Forelimb muscle (tissue), 1 donor: Measurements from ENCODE around the gene LONRF2. TPM values are rescaled to one million over a fixed set of nuclear protein-coding genes. Genes with fewer than 3 reads are reported as not detected.

Experiments
- DNase-seq: peaks from one replicate; pipeline ENCODE4 v3.0.0-alpha.2; 2013; ENCODE audit warnings: low read depth
- polyA plus RNA-seq: library from polyadenylated mRNA; unstranded; fragments of 120-200 nt; gene quantifications from one replicate; pipeline ENCODE4 v1.2.1, GENCODE V29; 2013; ENCODE audit not compliant: insufficient read length

LONRF2 gene
- polyA plus RNA-seq, 1 donor, result 1.5 TPM

DNA sequence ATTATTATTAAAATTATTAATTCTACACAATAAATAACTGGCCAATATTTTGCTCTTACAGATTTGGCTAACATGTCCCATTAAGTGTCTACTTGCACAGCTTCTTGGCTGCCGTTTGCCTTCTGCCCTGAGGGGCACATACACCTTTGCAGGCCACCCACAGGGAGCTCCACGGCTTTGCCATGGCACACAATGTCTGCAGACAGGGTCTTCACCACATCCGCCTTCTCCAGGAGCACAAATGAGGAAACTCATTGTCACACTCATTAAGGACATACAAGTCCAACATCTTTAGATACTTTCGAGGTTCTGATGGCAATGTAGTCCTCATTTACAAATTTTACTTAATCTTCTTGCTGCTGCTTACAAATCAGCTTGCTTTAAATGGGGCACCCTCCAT lies 45.6 kb downstream of the LONRF2 start:
- DNase-seq, result no peak

DNA sequence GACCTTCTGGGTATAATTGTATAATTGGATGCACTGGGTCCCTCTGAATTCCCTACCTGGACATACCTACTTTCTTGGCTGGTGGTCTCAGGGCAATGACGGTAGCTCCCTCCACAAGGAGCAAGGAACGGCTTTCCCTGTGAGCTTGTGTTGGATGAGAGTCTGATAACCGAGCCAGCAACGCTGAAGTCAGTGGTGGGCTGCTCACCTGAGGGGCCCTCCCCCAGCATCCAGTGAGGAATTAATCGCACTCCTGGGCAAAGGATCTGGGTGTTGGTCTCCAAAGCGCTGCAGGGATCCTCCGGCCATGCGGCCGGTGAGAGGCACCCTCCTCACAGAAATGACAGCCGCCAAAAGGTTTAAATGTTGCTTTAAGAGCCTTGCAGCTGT lies 47.1 kb downstream of the LONRF2 start:
- no peak for DNase-seq

DNA sequence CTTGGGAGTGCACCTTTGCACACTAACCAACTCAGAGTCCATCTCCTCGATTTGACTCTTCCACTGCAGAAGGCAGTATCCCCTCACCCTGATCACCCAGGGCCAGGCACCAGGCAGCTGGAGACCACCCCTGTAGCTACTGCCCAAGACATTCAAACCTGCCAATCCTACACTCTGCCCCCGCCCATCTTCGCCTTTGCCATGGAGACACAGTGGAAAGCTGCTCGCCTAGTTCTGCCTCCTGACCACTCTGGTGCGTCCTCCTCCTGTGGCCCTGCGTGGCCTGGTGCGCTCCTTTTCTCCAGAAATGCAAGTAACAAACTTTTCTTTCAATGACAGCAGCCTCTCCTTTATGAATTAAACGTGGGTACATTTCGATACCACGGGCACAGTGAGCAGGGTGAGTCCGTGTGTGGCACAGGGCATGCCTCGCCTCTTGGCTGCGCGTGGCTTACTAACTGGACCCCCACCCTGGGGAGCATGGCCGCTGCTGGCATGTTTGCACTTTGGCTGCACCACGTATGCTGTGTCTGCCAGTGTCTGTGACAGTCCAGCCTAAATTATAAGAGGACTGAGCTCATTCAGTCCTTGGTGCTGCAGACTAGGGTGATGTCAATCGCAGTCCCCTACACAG lies 47.6 kb downstream of the LONRF2 start:
- no peak for DNase-seq

DNA sequence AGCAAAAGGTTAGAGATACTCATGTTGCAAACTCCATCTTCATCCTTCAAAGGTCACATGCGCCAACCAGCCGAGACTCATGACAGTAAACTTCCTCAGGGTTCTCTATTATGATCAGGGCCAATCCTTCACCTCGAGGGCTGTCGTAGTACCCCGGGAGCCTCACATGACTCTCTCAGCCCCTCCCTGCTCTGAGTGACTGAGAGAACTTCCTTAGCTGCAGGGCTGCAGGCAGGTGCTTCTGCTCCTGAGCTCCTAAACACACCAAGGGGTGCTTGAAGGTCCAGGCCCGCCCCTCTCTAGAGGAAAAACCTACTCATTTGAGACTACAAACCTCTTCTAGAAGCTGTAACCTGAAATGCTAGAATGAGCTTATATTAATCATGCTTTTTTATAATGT lies 48.2 kb downstream of the LONRF2 start:
- no peak for DNase-seq

DNA sequence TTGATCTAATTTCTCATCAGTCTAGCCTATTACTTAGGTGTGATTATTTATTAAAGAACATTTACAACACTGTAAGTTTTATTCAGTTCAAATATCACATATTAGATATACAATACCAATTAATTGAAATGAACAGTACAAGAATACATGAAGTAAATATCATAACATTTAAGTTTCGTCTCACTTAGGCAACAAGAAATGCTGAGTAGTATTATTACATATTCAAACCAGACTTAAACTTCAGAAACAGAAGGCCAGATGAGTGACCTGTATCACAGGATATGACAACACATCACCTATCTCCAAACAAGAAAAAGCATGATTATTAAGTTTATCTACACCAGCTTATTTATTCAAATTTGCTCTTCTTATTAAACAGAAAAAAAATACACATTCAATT lies 48.9 kb downstream of the LONRF2 start:
- no peak for DNase-seq

DNA sequence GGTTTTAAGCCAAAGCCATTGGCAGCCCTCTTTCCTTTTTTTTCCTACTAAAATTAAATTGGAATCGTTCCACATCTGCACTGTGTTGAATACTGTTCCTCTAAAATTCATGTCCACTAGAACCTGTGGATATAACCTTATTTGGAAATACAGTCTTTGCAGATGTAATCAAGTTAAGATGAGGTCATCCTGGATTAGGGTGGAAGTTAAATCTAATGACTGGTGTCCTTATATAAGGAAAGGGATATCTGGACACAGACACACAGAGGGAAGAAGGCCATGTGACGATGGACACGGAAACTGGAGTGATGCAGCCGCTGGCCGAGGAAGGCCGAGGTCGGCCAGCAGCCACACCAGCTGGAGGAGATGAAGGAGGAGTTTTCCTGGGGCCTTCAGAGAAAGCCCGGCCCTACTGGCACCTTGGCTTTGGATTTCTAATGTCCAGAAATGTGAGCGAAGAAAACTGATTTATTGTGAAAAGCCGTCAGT lies 49.4 kb downstream of the LONRF2 start:
- peak; percentile 70 for DNase-seq

DNA sequence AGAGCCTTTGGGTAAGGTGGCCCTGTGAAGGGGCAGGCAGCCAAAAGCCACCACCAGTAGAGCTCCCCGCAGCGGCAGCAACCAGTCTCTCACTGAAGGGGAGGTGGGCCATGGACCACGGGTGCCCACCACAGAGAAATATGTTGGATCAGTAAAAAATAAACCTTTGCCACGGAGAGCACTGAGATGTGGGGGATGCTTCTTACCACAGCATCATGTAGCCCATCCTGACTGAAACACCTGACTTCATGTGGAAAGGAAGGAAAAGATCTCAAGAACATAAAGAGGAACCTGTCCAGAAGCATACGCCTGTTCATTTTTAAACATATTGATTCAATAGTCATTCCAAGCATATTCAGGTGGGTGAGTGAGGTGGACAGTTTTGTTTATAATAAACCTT lies 51.1 kb downstream of the LONRF2 start:
- no peak for DNase-seq

DNA sequence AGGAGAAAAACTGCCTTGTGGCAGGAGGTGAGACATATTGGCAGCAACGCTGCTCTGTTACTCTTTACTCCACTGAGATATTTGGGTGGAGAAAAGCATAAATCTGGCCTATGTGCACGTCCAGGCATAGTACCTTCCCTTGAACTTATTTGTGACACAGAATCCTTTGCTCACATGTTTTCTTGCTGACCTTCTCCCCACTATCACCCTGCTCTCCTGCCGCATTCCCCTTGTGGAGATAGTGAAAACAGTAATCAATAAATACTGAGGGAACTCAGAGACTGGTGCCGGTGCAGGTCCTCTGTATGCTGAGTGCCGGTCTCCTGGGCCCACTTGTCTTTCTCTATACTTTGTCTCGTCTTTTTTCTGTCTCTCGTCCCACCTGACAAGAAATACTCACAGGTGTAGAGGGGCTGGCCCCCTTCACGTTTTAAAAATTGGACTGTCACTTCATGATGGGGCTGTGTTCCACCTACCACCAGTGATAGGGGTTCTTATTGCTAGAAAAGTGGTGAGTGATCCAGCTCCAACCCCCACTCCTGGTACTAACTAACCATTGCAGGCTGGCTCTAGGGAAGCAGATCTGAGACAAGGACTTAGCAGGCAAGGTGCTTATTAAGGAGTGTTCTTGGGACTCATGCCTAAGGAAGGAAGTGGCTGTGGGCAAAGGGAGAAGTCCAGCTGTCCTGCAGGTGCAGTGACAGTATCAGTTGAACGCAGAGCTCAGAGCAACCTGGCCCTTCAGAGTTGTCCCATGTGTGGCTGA lies 51.7 kb downstream of the LONRF2 start:
- no peak for DNase-seq

DNA sequence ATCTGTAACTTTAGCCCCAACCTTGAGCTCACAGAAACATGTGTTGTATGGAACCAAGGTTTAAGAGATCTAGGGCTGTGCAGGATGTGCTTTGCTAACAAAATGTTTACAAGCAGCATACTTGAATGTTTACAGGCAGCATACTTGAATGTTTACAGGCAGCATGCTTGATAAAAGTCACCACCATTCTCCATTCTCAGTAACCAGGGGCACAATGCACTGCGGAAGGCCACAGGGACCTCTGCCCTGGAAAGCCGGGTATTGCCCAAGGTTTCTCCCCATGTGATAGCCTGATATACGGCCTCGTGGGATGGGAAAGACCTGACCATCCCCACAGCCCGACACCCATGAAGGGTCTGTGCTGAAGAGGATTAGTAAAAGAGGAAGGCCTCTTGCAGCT lies 52.4 kb downstream of the LONRF2 start:
- no peak for DNase-seq

DNA sequence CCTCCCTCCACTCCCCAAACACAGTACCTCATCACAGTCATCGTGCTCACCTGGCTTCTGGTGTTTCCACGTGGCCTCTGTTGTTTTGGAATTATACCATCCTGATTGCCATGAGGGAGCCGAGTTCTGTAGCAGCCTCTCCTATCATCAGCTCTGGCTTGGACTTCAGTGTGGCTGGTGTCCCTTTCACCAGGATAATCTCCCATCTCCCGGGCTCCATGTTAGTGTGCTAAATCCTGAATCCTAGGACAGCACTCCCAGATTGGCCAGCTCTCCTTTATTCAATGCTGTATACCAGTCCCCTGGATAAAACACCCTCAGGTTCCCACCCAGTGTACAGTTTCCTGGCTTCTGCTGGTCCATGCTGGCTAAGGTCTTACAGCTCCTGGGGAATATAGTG lies 53.3 kb downstream of the LONRF2 start:
- DNase-seq, result no peak

DNA sequence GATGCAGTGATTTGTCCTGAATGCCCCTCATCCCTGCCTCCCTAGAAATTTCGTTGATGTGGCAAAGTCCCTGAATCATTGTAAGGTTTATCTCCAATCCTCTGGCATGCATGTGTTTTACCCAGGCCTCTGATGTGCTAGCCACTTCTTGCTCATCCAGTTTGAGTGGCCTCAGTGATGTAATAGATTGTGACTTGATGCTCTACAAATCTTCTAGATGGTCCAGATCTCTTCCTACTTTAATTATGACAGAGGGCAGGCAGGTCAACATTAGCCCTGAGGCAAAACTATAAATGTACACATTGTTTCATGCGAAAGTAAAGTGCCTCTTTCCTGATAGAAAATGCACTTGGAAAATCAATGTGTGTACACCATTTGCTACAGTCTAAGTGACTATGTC lies 54.5 kb downstream of the LONRF2 start:
- DNase-seq, result no peak

DNA sequence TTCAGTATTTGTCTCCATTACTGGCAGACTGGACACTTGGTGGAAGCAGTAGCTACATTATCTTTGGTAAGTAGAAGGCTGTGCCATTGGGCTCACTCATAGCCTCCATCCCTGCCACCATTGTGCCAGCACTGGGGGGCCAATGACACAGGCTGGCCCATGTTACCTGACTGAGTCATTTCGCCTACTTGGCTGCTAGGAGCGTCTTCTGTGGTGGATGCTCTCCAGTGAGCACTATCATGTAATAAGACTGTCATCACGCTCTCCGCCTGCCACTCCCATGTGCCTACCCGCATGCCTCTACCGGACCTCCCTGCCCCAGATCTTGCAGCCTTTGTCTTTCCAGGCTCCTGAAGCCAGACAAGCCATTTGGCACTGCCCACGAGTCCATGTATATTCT lies 56.2 kb downstream of the LONRF2 start:
- DNase-seq, result no peak

DNA sequence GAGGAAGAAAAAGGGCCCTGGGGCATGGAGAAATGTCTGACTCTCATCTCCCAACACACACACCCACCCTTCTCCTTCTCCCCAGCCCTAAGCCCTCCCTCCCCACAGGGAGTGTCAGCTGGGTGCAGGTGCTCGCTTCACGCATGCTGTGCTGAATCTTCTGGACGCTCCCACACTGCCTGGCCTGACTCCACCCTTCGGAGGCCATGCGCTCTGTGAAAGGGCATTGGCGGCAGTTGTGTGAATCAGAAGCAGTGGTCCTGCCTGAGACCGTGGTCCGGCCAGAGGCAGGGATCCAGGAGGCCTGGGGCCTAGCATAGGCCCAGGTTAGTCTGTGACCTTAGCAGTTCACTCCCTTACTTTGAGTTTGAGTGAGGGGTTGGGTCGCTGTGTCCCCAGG lies 57.1 kb downstream of the LONRF2 start:
- no peak for DNase-seq

DNA sequence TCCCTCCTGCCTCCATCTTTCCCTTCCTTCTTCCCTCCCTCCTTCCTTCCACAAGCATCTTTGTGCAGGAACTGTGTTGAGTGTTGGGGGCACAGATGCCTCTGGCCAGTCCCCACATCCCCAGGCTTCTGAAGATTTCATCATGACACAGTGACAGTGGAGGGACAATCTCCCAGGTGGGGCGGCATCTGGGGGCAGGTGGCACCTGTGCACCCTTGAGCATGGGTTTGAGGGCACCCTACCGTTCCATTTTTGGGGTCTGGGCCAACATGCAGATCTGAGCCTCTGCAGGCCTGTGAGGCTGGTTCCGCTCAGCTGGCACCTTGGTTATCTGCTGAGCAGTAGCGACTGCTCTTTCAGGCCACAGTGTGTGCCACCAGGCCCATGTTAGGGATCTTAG lies 57.6 kb downstream of the LONRF2 start:
- DNase-seq, result no peak

DNA sequence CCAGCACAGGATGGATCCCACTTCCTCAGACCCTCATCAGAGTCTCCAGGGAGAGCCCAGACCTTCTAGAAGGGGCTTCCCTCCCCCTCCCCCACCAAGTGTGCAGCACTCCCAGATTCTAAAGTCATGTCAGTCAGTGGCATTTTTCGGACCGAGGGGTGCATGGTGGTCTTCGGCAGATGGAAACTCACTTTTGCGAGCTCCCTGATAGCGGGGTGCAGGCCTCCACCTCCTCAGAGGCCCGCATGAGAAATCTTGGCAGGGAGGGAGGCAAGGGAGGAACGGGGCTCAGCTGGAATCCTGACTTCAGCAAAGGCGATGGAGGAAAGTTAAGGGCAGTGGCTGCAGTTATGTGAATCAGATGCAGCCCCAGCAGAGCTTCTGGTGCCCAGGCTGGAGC lies 58.2 kb downstream of the LONRF2 start:
- DNase-seq, result no peak

DNA sequence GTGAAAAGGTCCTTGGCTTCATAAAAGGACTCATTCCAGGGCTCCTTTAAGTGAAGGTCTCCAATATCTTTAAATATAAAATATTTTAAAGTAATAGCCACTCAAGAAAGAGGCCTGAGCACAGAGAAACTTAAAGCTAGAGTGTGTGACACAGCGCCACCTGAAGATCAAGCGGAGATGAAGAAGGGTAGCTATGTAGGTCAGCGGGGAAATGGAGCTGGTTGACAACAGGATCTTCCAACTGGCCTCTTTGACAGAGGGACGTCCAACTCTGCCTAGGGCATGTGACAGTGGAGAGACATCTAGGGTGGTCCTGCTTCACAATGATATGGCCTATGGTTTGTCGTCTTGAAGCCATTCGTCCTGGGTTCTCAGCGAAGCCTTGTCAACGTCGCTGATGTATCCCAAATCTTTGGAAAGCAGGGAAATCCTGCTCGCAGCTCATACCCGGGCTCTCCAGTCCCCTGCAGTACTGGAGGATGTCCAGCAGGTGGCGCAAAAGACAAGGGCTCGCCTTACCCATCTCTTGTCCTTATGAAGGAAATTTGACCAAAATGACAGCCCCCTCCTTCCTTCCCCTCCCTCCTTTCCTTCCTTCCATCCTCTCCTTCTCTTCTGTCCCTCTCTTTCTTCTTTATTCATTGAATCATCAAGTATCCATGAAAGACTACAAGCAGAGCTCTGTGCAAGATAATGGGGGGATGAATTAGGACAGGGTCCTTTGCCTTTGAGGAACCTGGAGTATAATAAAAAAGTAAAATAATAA lies 59.6 kb downstream of the LONRF2 start:
- DNase-seq, result no peak

DNA sequence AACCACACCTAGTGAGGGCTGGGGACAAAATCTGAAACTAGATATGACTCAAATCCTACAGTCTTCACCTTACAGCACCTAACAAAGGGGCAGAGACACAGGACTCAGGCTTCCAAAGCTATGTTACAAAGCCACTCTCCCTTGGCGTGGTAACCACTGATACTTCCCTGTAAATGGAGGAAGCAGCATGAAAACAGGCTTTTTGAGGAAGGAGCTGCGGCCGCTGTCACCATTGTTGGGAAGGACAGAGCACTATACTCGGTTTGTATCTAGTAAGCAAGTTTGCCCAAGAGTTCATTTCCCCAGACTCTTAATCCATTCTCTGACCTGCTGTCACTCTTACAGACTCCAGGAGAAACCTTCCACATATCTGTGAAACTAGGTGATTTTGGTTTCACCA lies 60.3 kb downstream of the LONRF2 start:
- DNase-seq, result no peak

DNA sequence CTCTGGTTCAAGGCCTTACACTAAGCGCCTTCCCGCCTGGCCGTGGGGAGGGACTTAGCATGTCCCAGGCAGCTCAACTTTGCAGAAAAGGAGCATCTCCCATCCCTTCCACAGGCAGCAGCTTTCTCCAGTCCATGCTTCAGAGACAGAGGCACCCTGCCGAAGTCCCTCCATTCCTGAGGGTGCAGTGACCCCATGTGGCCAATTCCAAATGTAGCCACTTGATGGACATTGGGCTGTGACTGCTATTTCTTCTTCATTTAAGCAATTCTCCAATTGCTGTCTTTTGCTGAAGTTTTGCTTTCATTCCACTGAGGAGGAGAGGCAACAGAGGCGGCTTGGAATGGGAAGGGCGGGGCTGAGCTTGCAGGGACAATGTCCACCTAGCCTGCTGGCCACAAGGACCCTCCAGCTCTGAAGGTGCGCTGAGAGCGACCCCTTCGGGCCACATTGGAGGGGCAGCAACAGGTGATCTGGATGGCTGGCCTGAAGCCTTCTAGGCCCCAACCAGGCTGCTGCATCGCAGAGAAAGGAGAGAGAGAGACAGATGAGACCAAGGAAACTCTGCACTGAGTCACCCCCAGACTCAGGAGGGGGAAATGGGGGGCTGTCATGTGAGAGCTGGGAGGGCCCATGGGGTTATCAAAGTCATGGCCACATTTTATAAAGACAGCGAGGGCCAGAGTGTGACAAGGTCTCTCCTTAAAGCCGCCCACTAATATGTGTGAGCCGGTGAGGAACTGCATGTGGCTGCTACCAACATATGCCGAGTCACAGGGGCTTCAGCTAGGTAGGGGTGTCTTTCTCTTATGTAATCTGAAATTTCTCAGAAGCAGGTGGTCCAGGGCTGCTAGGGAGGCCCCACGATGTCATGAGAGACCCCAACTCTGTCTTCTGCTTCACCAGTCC lies 61.3 kb downstream of the LONRF2 start:
- DNase-seq, result peak; percentile 54

DNA sequence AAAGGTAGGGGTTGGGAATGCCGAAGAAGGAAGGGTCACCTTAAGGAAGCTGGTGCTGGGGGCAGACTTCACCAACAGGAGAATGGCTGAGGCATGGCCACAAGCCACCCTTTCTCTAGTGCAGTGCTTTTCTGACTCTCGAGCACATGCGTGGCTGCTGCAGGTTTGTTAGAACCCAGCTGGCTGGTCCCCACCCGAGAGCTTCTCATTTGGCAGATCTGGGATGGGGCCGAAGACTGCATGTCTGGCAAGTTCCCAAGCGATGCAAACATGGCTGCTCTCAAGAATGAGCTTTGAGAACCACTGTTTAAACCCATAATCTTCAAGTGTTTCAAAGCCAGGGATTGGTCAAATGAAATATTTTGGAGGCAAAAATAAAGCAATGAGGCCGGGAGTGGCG lies 63.2 kb downstream of the LONRF2 start:
- no peak for DNase-seq

DNA sequence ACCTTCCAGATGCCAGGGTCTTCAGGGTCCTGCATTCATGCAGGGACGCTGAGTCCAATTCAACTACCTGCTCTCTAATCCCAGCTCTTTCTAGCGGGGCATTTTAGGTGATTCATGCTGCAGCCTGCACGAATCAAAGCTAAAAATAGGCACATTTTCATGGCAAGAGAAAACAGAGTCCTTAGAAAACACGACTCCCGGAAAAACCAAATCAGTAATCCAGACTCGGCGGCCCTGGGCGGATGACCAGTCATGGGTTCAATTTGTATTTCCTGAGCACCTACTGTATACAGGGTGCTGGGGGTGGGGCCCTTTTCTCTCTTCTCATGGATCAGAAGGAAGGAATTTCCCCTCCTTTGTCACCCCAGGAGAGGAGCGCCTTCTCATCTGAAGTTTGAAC lies 64.4 kb downstream of the LONRF2 start:
- DNase-seq, result no peak

DNA sequence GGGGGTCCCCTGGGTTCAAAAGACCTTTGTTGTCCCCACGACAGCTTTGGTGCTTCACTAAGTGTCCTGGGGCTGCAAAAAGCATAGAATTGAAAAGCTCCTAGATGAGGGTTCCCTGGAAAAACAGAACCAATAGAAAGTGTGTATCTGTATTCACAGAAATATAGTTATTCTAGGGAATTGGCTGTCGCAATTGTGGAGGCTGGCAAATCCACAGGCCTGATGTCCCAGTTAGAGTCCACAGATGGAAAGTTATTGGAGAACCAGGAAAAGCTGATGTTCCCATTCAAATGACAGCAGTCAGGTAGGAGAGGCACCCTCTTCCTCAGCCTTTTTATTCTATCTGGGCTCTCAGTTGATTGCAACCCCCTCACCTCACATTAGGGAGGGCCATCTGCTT lies 65.5 kb downstream of the LONRF2 start:
- no peak for DNase-seq

DNA sequence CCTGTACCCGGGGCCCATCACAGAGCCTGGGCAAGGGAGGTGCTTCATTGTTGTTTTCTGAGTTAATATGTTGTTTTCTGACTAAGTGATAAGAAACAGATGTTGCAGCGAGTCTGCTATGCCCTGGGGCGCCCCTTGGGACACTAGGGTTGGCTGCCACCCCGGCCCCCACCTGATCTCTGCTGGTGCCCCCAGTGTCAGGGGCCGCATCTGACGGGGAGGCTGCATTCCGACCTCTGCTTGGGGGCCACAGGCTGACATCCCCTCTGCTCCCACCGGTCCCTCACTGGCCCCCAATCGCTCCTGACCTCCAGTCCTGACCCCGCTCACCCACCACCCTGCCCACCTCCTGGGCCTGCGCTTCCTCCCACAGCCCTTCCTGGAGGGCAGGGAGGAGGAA lies 65.9 kb downstream of the LONRF2 start:
- DNase-seq, result no peak
